Endothelial cell of umbilical vein (primary cell): ENCODE data around the gene NEURL2.

Experiments
- CTCF ChIP-seq, 2 donors: IDR thresholded peaks; 1 replicate in 1 of 2; 2 replicates in 1 of 2; pipeline ENCODE4 v1.5.1; 2011; ENCODE audit warnings: low read length in 2 of 2, mild to moderate bottlenecking in 2 of 2, moderate library complexity in 2 of 2, control low read depth in 1 of 2, inconsistent platforms in 1 of 2, low read depth in 1 of 2; ENCODE audit not compliant: insufficient read depth in 1 of 2; ENCODE audit errors: extremely low read depth in 1 of 2
- EZH2 ChIP-seq: IDR thresholded peaks from 2 replicates; pipeline ENCODE4 v1.6.1; 2012; ENCODE audit warnings: borderline replicate concordance, low read depth, mild to moderate bottlenecking, moderate library complexity, low read length, inconsistent platforms; ENCODE audit not compliant: severe bottlenecking
- FOS ChIP-seq: IDR thresholded peaks from 2 replicates; pipeline ENCODE4 v1.6.1; 2011; ENCODE audit warnings: mild to moderate bottlenecking, low read length, moderate library complexity, borderline replicate concordance; ENCODE audit not compliant: insufficient read depth
- GATA2 ChIP-seq: IDR thresholded peaks from 2 replicates; pipeline ENCODE4 v1.7.0; 2011; ENCODE audit warnings: low read depth, mild to moderate bottlenecking, moderate library complexity, mixed read lengths, low read length; ENCODE audit not compliant: insufficient read length, insufficient read depth
- JUN ChIP-seq: IDR thresholded peaks from 2 replicates; pipeline ENCODE4 v1.6.1; 2011; ENCODE audit warnings: borderline replicate concordance, low read depth; ENCODE audit not compliant: insufficient read length, insufficient read depth
- MAX ChIP-seq: IDR thresholded peaks from 2 replicates; pipeline ENCODE4 v1.6.1; 2011; ENCODE audit not compliant: insufficient read depth, insufficient read length
- POLR2A ChIP-seq: IDR thresholded peaks from 2 replicates; pipeline ENCODE4 v1.6.1; 2012; ENCODE audit warnings: low read depth, mild to moderate bottlenecking, control low read depth, low read length
- POLR2AphosphoS5 ChIP-seq: IDR thresholded peaks from 2 replicates; pipeline ENCODE4 v1.6.1; 2012; ENCODE audit warnings: low read depth, mild to moderate bottlenecking, control low read depth, low read length, moderate library complexity; ENCODE audit not compliant: insufficient read depth

GRCh38 chr20:45853484-45853883, 37.5 kb downstream of the NEURL2 start:
- no peak for TF ChIP-seq JUN
- no peak for TF ChIP-seq EZH2
- no peak for TF ChIP-seq CTCF (IDR thresholded peaks at IDR 0.05; ENCODE audit: extremely low read depth in 1 of 2, insufficient read depth in 1 of 2, low read depth in 1 of 2, low read length in 2 of 2)
- TF ChIP-seq FOS, result no peak
- TF ChIP-seq POLR2A, result no peak
- no peak for TF ChIP-seq POLR2AphosphoS5
- no peak for TF ChIP-seq GATA2
- TF ChIP-seq MAX, result no peak
